Ramos (cell line): ENCODE measurements around the gene MRPL43.

ENCODE experiments used
- in situ Hi-C: fragments of 300-500 bp; cut with MboI; formaldehyde crosslinking; loops from one replicate; pipeline ENCODE4 v1.14.3; 2022; ENCODE audit warnings: low sequenced_read_pairs; ENCODE audit not compliant: unreplicated experiment

The MRPL43 gene

DNA sequence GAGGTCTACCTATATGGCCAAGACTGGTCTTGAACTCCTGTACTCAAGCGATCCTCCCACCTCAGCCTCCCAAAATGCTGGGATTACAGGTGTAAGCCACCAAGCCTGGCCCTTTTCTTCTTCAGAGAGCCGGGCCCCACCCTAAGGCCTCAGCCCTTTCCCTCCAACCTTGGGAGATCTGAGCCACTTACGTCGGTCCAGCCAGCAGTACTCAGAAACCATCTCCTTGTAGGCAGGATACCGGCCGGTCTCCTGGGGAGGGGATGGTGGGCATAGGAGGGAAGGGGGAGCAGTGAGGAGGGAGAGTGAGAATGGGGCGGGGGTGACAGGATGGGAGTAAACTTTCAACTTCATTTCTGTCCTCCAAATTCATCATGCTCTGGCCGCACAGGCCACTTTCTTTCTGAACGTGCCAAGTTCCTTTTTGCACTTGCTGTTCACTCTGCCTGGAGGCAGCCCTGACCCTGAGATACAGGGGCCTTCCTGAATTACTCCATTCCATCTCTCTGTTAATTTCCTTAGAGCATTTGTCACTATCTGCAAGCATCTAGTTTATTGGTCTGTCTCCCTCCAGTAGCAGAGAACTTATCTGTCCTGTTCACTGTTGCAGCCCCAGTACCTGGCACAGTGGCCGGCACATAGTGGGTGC is 33.3 kb upstream of the MRPL43 start:
- in situ Hi-C loops, result no loop called here

- in situ Hi-C loops, result no loop called here
Observed at GRCh38 chr10:101019440-101019703, 32.1 kb upstream of the MRPL43 start.

DNA sequence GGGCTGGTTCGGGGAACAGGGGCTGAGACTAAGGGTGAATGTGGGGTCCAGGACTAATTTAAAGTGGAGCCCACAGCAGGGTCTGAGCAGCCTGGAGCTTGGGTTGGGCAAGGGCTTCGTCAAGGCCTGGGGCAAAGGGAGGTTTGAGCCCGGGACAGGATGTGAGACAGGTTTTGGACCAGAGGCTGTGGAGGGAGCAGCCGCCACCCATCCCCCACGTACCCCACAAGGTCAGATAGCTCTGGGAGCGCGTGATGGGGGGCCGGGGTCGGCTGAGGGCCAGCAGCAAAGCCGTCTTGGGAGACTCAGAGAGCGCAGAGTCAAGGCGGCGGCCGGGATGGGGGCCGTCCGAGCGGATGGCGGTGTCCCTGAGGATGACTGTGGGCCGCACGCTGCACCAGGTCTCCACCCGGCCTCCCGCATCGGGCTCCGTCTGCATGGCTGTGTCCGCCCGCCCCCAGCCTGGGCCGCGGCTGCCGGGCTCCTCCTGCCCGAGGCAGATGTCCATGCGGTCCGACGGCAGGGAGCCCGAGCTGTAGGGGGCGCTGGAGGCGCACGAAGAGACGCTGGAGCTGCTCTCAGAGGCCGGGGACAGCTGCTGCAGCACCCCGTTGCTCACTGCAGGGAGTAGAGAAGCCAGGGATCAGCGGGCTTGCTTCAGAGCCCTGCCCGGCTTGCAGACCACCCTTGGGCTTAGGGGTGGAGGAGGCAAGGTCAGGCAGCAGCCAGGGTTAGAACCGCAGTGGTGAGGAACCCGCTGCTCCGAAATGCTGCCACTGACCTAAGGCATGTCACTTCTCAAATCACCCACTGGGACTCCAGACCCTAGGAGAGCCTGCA is 31.5 kb upstream of the MRPL43 start:
- in situ Hi-C loops, result no loop called here

DNA sequence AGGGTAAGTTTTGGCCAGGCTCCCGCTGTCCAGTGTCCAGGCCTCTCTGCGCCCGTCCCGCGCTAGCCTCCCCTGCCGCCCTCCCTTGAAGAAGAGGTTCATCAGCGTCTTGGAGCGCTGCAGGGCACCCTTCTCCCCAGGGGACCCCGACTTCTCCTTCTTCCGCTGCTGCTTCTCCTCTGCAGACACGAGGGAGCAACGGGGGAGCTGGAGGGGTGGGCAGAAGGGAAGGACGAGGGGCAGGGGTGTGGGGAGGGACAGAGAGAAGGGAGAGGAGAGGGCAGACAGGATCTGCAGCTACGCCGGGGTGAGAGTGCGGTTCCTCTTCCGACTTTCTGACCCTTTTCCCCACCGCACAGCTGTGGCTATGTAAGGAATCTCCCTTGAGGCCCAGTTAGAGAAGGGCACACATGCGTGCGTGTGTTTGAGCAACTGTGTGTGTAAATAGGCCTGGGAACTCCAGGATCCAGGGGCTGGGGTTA is 30.9 kb upstream of the MRPL43 start:
- in situ Hi-C loops, result no loop called here

GRCh38 chr10:101016814-101017213 is 29.5 kb upstream of the MRPL43 start:
- in situ Hi-C loops, result no loop called here

DNA sequence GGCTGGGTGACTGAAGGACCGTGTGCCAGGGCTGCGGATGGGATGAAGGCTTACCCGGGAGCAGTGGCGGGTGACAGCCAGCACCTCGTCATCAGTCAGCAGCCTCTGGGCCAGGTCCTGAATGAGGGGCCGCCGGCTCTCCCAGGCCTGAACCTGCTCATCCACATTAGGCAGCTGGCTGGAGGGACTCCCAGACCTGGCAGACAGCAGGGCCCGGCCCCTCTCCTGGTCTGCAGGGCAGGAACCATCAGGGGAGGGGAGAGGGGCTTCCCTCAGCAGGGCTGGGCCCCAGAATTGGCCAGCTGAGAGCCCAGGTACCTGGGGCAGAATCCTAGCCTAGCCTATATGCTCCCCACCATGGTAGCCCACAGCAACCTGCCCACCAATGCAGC is 28.3 kb upstream of the MRPL43 start:
- in situ Hi-C loops, result no loop called here

GRCh38 chr10:101014966-101015581 is 27.8 kb upstream of the MRPL43 start:
- in situ Hi-C loops, result no loop called here

DNA sequence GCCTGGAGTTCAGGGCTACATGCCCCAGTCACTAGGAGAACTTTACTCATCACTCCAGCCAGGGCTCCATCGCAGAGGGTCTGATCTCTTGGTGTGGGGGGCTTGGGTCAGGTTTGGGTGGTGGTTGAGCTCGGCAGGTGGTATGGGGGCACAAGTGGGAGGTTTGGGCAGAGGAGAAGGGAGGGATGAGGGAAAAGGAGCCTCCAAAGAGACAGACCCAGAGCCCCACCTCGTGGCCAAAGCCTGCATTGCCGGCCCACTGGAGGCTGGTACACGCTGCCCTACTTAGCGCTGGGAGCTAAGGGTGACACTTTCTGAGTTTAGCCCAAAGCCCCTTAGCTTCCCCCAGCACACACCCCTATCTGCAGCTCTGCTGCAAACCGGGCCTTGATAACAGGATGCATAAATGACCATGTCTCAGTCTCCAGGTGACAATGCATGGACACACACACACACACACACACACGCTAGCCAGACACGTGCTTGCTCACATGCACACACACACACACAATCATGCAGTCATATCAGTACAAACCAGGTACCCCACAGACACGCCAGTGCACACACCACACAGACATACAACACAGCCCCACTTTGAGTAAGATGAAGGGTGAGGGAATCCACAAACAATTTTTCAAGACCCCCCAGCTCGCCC is 27.1 kb upstream of the MRPL43 start:
- in situ Hi-C loops, result no loop called here

GRCh38 chr10:101013365-101013825 is 26.1 kb upstream of the MRPL43 start:
- in situ Hi-C loops, result no loop called here

DNA sequence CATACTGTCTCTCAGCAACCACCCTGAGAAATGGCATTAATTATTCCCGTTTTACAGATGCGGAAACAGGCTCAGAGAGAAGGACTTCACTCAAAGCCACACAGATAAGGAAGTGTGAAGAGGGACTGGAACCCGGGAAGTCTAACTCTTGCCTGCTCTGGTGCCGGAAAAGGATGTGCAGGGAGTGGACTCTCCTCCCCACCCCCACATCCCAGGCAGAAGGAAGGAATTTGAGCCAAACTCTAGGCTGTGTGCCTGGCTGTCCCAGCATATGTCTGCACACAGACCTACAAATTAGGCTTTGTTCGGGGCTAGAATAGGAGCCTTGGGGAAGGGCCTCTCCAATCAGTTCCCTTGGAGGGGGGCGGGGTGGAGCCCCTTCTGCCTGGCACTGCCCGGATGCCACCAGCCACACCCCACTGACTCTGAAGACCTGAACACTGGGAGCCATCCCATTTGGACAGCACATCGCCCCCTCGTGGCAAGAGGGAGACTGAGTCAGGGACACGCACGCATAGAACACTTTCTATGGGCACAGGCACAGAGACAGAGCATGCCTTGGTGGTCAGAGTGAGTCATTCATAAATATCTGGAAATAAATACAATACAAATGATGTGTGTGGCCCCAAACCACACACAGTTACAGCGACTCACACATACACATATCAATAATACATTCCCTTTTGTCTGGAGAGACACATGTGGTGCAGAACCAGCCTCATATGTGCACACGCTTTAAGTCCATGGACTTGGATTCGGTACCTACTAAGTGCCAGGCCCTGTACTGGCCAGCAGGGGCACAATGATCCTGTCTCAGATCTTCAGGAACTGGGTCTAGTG is 25.4 kb upstream of the MRPL43 start:
- in situ Hi-C loops, result no loop called here

DNA sequence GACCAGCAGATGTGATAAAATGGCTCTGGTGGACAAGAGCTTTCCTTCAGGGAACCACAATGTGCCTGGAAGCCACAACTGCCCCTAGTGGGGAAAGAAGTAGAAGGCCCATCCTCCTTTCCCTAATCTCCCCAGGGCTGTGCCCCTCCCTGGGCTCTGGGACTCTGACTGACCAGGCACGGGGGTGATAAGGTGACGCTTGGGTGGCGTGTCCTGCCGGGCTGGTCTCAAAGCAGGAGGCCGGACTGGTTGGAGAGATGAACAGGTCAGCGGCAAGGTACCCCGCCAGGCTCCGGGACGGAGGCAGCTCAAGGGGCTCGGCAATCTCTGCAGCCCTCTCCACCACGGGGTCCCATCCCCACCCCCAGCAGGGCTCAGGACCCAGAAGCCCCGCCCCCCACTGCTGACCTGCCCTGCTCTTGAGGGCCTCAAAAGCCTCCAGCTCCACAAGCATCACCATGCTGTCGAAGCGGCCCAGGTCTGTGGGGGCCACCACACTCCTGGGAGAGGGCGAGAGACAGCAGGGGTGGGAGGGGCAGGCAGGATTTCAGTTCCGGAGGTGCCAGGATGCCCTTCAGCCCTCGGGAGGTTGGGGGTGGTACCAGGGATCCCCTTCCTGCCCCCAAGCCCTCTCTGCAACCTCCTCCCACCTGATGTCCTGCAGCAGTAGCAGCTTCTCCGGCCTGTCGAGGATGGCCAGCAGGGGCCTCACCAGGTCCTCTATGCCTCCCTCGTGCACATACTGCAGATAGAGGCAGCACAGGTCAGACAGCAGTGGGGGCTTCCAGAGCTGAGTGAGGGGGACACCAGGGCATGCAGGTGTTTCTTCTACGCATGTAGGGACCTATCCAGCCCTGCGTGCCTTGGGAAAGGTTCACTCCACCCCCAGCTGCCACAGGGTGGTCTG is 24.5 kb upstream of the MRPL43 start:
- in situ Hi-C loops, result no loop called here

DNA sequence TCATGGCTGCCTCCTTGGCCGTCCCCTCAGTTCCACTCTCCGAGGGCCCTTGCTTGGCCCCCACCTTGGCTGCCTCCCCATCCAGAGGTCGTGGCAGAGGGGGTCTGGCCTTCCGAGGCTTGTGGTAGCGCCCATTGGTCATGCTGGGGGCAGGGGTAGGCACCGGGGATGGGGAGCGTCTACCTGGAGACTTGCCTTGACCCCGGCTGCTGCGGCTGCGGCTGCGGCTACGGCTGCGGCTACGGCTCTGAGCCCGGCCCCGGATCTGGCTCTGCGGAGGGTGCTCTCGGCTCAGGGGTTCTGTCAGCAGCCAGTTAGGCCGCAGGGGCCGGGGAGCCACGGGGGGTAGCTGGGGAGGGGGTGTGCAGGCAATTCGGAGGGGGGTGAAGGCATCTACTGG is 23.0 kb upstream of the MRPL43 start:
- in situ Hi-C loops, result no loop called here

DNA sequence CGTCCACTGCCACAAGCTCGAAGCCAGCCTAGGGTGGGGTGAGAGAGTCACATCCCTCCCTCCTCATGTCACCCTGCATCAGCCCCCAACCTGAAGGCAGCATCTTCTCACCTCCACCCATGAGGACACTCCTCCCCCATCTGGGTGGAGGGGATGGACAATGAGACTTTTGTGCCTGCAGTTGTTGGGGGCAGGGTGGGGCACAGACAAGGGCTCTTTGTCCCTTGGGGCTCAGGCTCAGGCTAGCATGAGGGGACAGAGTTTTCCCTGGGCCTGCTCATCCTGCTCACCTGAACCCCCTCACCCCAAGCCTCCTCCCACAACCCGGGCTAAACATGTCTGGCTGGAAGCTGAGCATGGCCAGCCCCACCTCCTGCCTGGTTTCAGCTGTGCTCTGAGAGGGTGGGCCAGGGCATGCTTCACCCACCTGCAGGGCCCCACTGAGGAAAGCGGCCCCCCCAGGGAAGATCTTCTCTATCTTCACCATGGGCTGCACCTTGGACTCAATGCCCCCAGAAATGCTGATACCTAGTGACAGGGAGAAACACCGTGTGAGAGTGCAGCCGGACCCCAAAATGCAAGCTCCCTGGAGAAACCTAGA is 21.6 kb upstream of the MRPL43 start:
- in situ Hi-C loops, result no loop called here

DNA sequence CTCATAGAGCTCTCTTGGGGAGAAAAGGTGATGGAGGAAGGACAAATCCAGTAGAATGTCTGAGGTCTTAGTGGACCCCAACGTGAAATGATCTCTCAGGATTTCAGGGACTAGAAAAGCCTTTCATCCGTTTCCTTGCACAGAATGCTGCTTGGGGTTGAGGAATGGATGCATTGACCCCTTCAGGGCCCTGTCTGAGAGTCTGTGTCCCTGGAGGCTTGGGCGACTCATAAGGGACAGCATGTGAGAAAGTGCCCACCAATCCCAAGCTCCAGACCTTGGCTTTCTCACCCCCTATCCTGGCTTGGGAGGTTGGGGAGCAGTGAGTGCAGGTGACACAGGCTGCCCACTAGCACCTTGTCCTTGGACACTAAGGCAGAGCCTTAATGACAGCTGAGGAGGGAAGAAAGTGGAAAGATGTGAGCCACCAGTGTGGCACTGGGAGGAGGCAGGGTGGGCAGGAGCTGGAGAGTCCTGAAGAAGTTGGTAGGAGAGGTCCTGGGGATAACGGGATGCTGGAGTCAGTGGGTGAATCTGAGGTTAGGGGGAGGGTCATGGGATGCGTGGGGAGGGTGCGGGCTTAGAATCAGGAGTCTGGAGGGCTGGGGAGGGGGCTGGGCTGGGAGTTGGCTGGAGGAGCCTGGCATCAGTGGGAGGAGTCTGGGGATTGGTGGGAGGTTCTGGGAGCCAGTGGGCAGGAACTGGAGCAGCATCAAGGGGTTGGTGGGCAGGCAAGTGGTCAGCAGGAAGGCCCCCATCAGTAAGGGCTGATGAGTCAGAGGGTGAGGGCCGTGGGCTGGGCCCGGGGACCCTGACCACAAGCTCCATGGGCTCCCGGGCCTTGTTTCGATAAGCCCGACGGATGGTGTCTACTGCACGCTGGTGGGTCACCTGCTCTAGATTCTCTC is 20.9 kb upstream of the MRPL43 start:
- in situ Hi-C loops, result no loop called here

- in situ Hi-C loops, result no loop called here
Observed at GRCh38 chr10:101007099-101007711, 19.9 kb upstream of the MRPL43 start.

- in situ Hi-C loops, result no loop called here
Observed at GRCh38 chr10:101006593-101007098, 19.3 kb upstream of the MRPL43 start.
